GM23248 (cell line): ENCODE measurements around the gene TTC39B. TPM values are rescaled to one million over a fixed set of nuclear protein-coding genes. Genes with fewer than 3 reads are reported as not detected.

Source experiments
- DNase-seq: peaks from one replicate; pipeline ENCODE4 v3.0.0-alpha.2; 2015
- H2AFZ ChIP-seq: fragments of 200-600 bp; sonication (generic); 2 replicates; pipeline ENCODE4 v1.6.1; 2016; ENCODE audit warnings: antibody characterized with exemption
- H3F3A ChIP-seq: fragments of 200-600 bp; sonication (generic); 2 replicates; pipeline ENCODE4 v1.6.1; 2016; ENCODE audit warnings: mild to moderate bottlenecking, antibody characterized with exemption, mixed run types; ENCODE audit not compliant: insufficient read depth
- H3K27ac ChIP-seq: fragments of 200-600 bp; sonication (generic); 2 replicates; pipeline ENCODE4 v1.5.1; 2016; ENCODE audit warnings: mild to moderate bottlenecking
- H3K27me3 ChIP-seq: fragments of 200-600 bp; sonication (generic); replicated peaks from 2 replicates; pipeline ENCODE4 v1.6.1; 2016; ENCODE audit warnings: mild to moderate bottlenecking; ENCODE audit not compliant: insufficient read depth
- H3K36me3 ChIP-seq: fragments of 200-600 bp; sonication (generic); 2 replicates; pipeline ENCODE4 v1.6.1; 2016; ENCODE audit warnings: low read depth, mild to moderate bottlenecking
- H3K4me1 ChIP-seq: fragments of 200-600 bp; sonication (generic); 2 replicates; pipeline ENCODE4 v1.6.1; 2016; ENCODE audit warnings: mild to moderate bottlenecking; ENCODE audit not compliant: insufficient read depth
- H3K4me2 ChIP-seq: fragments of 200-600 bp; sonication (generic); one replicate; pipeline ENCODE4 v1.6.1; 2016; ENCODE audit warnings: mild to moderate bottlenecking; ENCODE audit not compliant: unreplicated experiment
- H3K4me3 ChIP-seq: fragments of 200-600 bp; sonication (generic); 2 replicates; pipeline ENCODE4 v1.5.1; 2016; ENCODE audit warnings: mild to moderate bottlenecking
- H3K79me2 ChIP-seq: fragments of 200-600 bp; sonication (generic); 2 replicates; pipeline ENCODE4 v1.6.1; 2016; ENCODE audit warnings: mild to moderate bottlenecking; ENCODE audit not compliant: insufficient read depth
- H3K9ac ChIP-seq: fragments of 200-600 bp; sonication (generic); 2 replicates; pipeline ENCODE4 v1.6.1; 2016; ENCODE audit warnings: mild to moderate bottlenecking
- H3K9me2 ChIP-seq: fragments of 200-600 bp; sonication (generic); 2 replicates; pipeline ENCODE4 v1.6.1; 2016; ENCODE audit warnings: mixed run types, mild to moderate bottlenecking, moderate library complexity; ENCODE audit not compliant: insufficient read depth
- H3K9me3 ChIP-seq: fragments of 200-600 bp; sonication (generic); one replicate; pipeline ENCODE4 v1.6.1; 2017; ENCODE audit warnings: low read depth
- H4K20me1 ChIP-seq: fragments of 200-600 bp; sonication (generic); 2 replicates; pipeline ENCODE4 v1.6.0; 2016; ENCODE audit not compliant: insufficient read depth
- EZH2 ChIP-seq: fragments of 200-600 bp; sonication (generic); IDR thresholded peaks from 2 replicates; pipeline ENCODE4 v1.6.1; 2018; ENCODE audit warnings: antibody characterized with exemption, mild to moderate bottlenecking; ENCODE audit not compliant: insufficient read depth, poor library complexity, severe bottlenecking
- EZH2phosphoT487 ChIP-seq: fragments of 200-600 bp; sonication (generic); IDR thresholded peaks from 2 replicates; pipeline ENCODE4 v1.6.1; 2018; ENCODE audit warnings: antibody characterized with exemption, moderate library complexity, mild to moderate bottlenecking, low read depth; ENCODE audit not compliant: insufficient read depth
- WGBS, 2 experiments: methylation state at CpG; one replicate each; pipeline ENCODE4 v1.1.6; 2015 to 2017; ENCODE audit warnings: low lambda C conversion rate in 2 of 2, low coverage in 1 of 2; ENCODE audit errors: missing lambda C conversion rate in 2 of 2; 5-methylcytosine and 5-hydroxymethylcytosine counted together
- in situ Hi-C: fragments of 300-500 bp; cut with MboI; formaldehyde crosslinking; loops from 2 replicates; pipeline ENCODE4 v1.15.0; 2020
- polyA plus RNA-seq: library from polyadenylated mRNA; unstranded; fragments of >200 nt; fragmentation: Nextera tagmentation; extraction: Ambion mirVana; gene quantifications from 2 replicates; pipeline ENCODE4 v1.2.1, GENCODE V29; 2016
- total RNA-seq: library from RNA; depleted of rRNA; stranded (reverse); fragments of >200 nt; shearing (Covaris generic); gene quantifications from 2 replicates; pipeline ENCODE4 v1.2.3, GENCODE V29; 2014

Gene TTC39B
- total and polyA plus RNA-seq, 2 experiments from 2014 or later = 6.3 to 10.9 TPM

- in situ Hi-C loops = loop anchor here (10.0 kb wide), 1 partner anchor 129 kb away; no protein-coding TSS in a partner anchor
- Histone ChIP-seq H3K27me3 (no peaks in the 10 kb centered on the region), H4K20me1 (no peaks in the 10 kb centered on the region), H3K4me2 (no peak overlapping the region), H3K4me3 (no peak overlapping the region), H3K9ac (no peak overlapping the region), H3K27ac (no peak overlapping the region), H3K9me2 (no peaks in the 10 kb centered on the region), H3K9me3 (no peaks in the 10 kb centered on the region), H2AFZ (no peak overlapping the region), H3F3A (no peaks in the 10 kb centered on the region), H3K79me2 (peaks cover 67% of the 10 kb centered on the region), H3K36me3 (no peaks in the 10 kb centered on the region), H3K4me1 (no peaks in the 10 kb centered on the region)
- whole genome bisulfite sequencing, 2 experiments = 78 to 82% methylated on average over 4 of the region's 4 CpGs
- TF ChIP-seq EZH2 = no peak
- no peak for TF ChIP-seq EZH2phosphoT487
- no peak for DNase-seq
These were observed 20.7 kb downstream of the TTC39B start for GRCh38 chr9:15286161-15286821.

GRCh38 chr9:15282567-15283285 is 24.3 kb downstream of the TTC39B start:
- 85% methylated on average over 8 of the region's 8 CpGs for WGBS, 2 experiments
- no peaks in the 10 kb centered on the region for H3K27me3 ChIP-seq
- no peak overlapping the region for H2AFZ ChIP-seq
- no peaks in the 10 kb centered on the region for H3K9me2 ChIP-seq
- H3K9ac ChIP-seq = no peak overlapping the region
- TF ChIP-seq EZH2 = no peak
- no peak for TF ChIP-seq EZH2phosphoT487
- H3F3A ChIP-seq = no peaks in the 10 kb centered on the region
- no peak for DNase-seq
- H3K27ac ChIP-seq = no peak overlapping the region
- no peak overlapping the region for H3K4me3 ChIP-seq
- in situ Hi-C loops = loop anchor here (10.0 kb wide), 1 partner anchor 132 kb away; no protein-coding TSS in a partner anchor
- no peaks in the 10 kb centered on the region for H3K36me3 ChIP-seq
- H3K9me3 ChIP-seq = no peaks in the 10 kb centered on the region
- no peaks in the 10 kb centered on the region for H4K20me1 ChIP-seq
- H3K4me2 ChIP-seq = no peak overlapping the region
- no peaks in the 10 kb centered on the region for H3K4me1 ChIP-seq
- H3K79me2 ChIP-seq = peaks cover 44% of the 10 kb centered on the region

GRCh38 chr9:15280647-15281046 is 26.4 kb downstream of the TTC39B start:
- H3K9me2 ChIP-seq = no peaks in the 10 kb centered on the region
- H3F3A ChIP-seq = no peaks in the 10 kb centered on the region
- H3K79me2 ChIP-seq = peaks cover 29% of the 10 kb centered on the region
- no peaks in the 10 kb centered on the region for H3K9me3 ChIP-seq
- H2AFZ ChIP-seq = no peak overlapping the region
- no peaks in the 10 kb centered on the region for H3K36me3 ChIP-seq
- no peaks in the 10 kb centered on the region for H3K27me3 ChIP-seq
- H3K4me1 ChIP-seq = no peaks in the 10 kb centered on the region
- 98 to 99% methylated on average over 3 of the region's 3 CpGs for WGBS, 2 experiments
- in situ Hi-C loops = loop anchor here (10.0 kb wide), 1 partner anchor 134 kb away; no protein-coding TSS in a partner anchor
- H3K4me3 ChIP-seq = no peak overlapping the region
- H3K27ac ChIP-seq = no peak overlapping the region
- TF ChIP-seq EZH2phosphoT487 (no peak), EZH2 (no peak)
- H3K9ac ChIP-seq = no peak overlapping the region
- DNase-seq = no peak
- H4K20me1 ChIP-seq = no peaks in the 10 kb centered on the region
- H3K4me2 ChIP-seq = no peak overlapping the region

- Histone ChIP-seq H2AFZ (no peak overlapping the region), H3F3A (no peaks in the 10 kb centered on the region), H3K9ac (no peak overlapping the region), H3K27ac (no peak overlapping the region), H3K9me3 (no peaks in the 10 kb centered on the region), H3K36me3 (no peaks in the 10 kb centered on the region), H3K4me3 (no peak overlapping the region), H3K79me2 (peaks cover 29% of the 10 kb centered on the region), H4K20me1 (no peaks in the 10 kb centered on the region), H3K9me2 (no peaks in the 10 kb centered on the region), H3K4me1 (no peaks in the 10 kb centered on the region), H3K4me2 (no peak overlapping the region), H3K27me3 (no peaks in the 10 kb centered on the region)
- DNase-seq = no peak
- in situ Hi-C loops = no loop called here
- no peak for TF ChIP-seq EZH2phosphoT487
- TF ChIP-seq EZH2 = no peak
These were observed 28.2 kb downstream of the TTC39B start for GRCh38 chr9:15278839-15279238.
